Measurements from ENCODE around the gene KCNQ5.
"Not testable (repeated sequence)": the region's sequence is repeated elsewhere in the genome, so short reads cannot be mapped to it uniquely, and the experiment has no call there.

Gene KCNQ5

DNA sequence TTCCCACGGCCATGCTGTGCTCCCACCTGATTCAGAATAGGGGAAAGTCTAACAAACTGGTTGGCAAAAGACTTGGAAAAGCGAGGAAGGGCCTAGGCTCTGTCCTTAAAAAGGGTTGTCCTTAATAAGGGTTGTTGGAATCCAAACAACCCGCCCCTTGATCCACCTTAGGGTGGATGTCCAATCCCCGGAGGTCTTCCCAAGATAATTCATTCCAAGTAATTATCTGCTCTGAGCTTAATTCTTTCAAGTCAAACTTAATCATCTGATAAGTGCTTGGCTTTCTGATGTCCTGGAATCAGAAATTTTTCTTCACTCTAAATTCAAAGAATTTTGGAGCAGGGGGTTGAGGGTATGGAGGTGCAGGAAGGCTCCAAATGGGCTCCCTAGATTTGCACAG, 603.5 kb downstream of the KCNQ5 start, which contains the start of gene KHDC1L:
Gene KHDC1L, minus strand, starts transcription at position 101 of the 400 bp plus-strand sequence. Its CDS starts 88 bp downstream, at position 13.
- no peaks in the 10 kb centered on the region for H4K20me1 ChIP-seq (ENCODE audit: insufficient read depth)
- no peak within 1 kb of the TSS for H3K9ac ChIP-seq
- H3K27ac ChIP-seq = no peak within 1 kb of the TSS
- TF ChIP-seq, protein P1, sequence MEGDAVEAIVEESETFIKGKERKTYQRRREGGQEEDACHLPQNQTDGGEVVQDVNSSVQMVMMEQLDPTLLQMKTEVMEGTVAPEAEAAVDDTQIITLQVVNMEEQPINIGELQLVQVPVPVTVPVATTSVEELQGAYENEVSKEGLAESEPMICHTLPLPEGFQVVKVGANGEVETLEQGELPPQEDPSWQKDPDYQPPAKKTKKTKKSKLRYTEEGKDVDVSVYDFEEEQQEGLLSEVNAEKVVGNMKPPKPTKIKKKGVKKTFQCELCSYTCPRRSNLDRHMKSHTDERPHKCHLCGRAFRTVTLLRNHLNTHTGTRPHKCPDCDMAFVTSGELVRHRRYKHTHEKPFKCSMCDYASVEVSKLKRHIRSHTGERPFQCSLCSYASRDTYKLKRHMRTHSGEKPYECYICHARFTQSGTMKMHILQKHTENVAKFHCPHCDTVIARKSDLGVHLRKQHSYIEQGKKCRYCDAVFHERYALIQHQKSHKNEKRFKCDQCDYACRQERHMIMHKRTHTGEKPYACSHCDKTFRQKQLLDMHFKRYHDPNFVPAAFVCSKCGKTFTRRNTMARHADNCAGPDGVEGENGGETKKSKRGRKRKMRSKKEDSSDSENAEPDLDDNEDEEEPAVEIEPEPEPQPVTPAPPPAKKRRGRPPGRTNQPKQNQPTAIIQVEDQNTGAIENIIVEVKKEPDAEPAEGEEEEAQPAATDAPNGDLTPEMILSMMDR (conservative IDR thresholded peaks at IDR 0.05; ENCODE audit: low read depth, low read length) = no peak
- H2AFZ ChIP-seq (ENCODE audit: low read depth) = no peak within 1 kb of the TSS
- H3K79me2 ChIP-seq (ENCODE audit: insufficient read depth, low read depth) = no peaks in the 10 kb centered on the region
- H3K36me3 ChIP-seq (ENCODE audit: insufficient read depth) = no peaks in the 10 kb centered on the region
- no peaks in the 10 kb centered on the region for H3K27me3 ChIP-seq (ENCODE audit: insufficient read depth, low read depth)
- no peak within 1 kb of the TSS for H3K4me3 ChIP-seq (IDR thresholded peaks at IDR 0.05; ENCODE audit: insufficient read depth, low read depth, low read length)
- H3K4me2 ChIP-seq = no peak within 1 kb of the TSS
- H3K4me1 ChIP-seq (ENCODE audit: low read depth, poor library complexity, severe bottlenecking) = no peaks in the 10 kb centered on the region

DNA sequence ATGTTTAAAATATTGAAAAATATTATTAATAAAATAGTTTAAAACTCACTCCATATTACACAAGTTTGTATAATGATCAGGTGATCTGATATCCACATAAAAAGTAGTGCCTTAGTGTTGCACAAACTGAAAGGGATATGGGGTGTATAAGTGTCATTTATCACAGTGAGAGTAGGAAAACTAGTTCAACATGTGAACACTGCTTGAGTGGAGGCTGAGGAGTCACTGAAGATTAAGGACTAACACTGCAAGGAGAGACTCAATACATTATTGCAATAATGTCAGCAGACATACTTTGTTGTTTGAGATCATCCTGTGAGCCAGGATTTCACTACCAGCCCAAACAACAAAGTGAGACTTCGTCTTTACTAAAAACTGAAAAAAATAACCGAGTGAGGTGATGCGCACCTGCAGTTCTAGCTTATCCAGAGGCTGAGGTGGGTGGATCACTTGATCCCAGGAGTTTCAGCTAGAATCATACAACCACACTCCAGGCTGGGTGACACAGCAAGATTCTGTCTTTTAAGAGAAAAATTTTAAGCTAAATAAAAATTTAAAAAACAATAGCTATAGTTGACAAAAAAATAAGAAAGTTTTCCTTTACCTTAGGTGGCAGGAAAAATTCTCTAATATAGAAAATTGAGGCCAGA, 605.9 kb downstream of the KCNQ5 start:
- Histone ChIP-seq H3K9ac (no peak overlapping the region), H3K79me2 (ENCODE audit: insufficient read depth, low read depth) (no peaks in the 10 kb centered on the region), H3K27me3 (ENCODE audit: insufficient read depth, low read depth) (no peaks in the 10 kb centered on the region), H3K4me3 (IDR thresholded peaks at IDR 0.05; ENCODE audit: insufficient read depth, low read depth, low read length) (no peak overlapping the region), H3K36me3 (ENCODE audit: insufficient read depth) (no peaks in the 10 kb centered on the region), H3K4me2 (no peak overlapping the region), H4K20me1 (ENCODE audit: insufficient read depth) (no peaks in the 10 kb centered on the region), H3K4me1 (ENCODE audit: low read depth, poor library complexity, severe bottlenecking) (peaks cover 11% of the 10 kb centered on the region), H3K27ac (no peak overlapping the region), H2AFZ (ENCODE audit: low read depth) (no peak overlapping the region)
- TF ChIP-seq, protein P1 (conservative IDR thresholded peaks at IDR 0.05; ENCODE audit: low read depth, low read length) = no peak

DNA sequence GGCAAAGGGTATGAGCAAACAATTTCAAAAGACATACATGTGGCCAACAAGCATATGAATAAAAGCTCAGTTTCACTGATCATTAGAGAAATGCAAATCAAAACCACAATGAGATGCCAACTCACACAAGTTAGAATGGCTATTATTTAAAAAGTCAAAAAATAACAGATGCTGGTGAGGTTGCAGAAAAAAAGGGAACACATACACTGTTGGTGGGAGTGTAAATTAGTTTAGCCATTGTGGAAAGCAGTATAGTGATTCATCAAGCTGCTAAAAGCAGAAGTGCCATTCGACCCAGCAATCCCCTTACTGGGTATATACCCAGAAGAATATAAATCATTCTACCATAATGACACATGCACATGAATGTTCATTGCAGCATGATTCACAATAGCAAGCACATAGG, 610.1 kb downstream of the KCNQ5 start:
- no peaks in the 10 kb centered on the region for H3K36me3 ChIP-seq (ENCODE audit: insufficient read depth)
- H3K79me2 ChIP-seq (ENCODE audit: insufficient read depth, low read depth) = no peaks in the 10 kb centered on the region
- no peak overlapping the region for H3K27ac ChIP-seq

DNA sequence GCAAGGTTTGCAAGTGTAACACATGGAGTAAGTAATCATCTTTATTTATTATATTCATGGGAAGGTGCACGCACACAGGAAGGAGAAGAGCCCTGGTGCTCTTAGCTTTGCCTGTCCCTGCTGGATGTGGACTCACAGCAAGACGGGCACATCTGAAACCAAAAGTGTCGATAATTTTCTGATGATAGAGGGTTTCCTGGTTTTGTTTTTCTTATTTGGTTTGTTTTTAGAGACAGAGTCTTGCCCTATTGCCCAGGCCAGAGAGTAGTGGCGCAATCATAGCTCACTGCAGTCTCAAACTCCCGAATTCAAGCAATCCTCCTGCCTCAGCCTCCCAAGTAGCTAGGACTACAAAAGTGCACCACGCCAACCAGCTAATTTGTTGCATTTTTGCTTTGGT, 611.2 kb downstream of the KCNQ5 start:
- H4K20me1 ChIP-seq (ENCODE audit: insufficient read depth) = no peaks in the 10 kb centered on the region
- H3K36me3 ChIP-seq (ENCODE audit: insufficient read depth) = no peaks in the 10 kb centered on the region
- H3K4me3 ChIP-seq (IDR thresholded peaks at IDR 0.05; ENCODE audit: insufficient read depth, low read depth, low read length) = no peak overlapping the region
- TF ChIP-seq, protein P1 (conservative IDR thresholded peaks at IDR 0.05; ENCODE audit: low read depth, low read length) = no peak
- H3K27me3 ChIP-seq (ENCODE audit: insufficient read depth, low read depth) = no peaks in the 10 kb centered on the region
- H3K4me1 ChIP-seq (ENCODE audit: low read depth, poor library complexity, severe bottlenecking) = peaks cover 18% of the 10 kb centered on the region
- H3K4me2 ChIP-seq = no peak overlapping the region
- H3K9ac ChIP-seq = no peak overlapping the region
- no peak overlapping the region for H3K27ac ChIP-seq
- H2AFZ ChIP-seq (ENCODE audit: low read depth) = no peak overlapping the region
- H3K79me2 ChIP-seq (ENCODE audit: insufficient read depth, low read depth) = no peaks in the 10 kb centered on the region

More for the DNA sequence above, 610.1 kb downstream of the KCNQ5 start:
- TF ChIP-seq, protein P1 (conservative IDR thresholded peaks at IDR 0.05; ENCODE audit: low read depth, low read length) = no peak
- Histone ChIP-seq H4K20me1 (ENCODE audit: insufficient read depth) (no peaks in the 10 kb centered on the region), H3K4me1 (ENCODE audit: low read depth, poor library complexity, severe bottlenecking) (peaks cover 18% of the 10 kb centered on the region), H3K4me2 (no peak overlapping the region), H3K27me3 (ENCODE audit: insufficient read depth, low read depth) (no peaks in the 10 kb centered on the region), H3K4me3 (IDR thresholded peaks at IDR 0.05; ENCODE audit: insufficient read depth, low read depth, low read length) (no peak overlapping the region), H3K9ac (no peak overlapping the region), H2AFZ (ENCODE audit: low read depth) (no peak overlapping the region)

DNA sequence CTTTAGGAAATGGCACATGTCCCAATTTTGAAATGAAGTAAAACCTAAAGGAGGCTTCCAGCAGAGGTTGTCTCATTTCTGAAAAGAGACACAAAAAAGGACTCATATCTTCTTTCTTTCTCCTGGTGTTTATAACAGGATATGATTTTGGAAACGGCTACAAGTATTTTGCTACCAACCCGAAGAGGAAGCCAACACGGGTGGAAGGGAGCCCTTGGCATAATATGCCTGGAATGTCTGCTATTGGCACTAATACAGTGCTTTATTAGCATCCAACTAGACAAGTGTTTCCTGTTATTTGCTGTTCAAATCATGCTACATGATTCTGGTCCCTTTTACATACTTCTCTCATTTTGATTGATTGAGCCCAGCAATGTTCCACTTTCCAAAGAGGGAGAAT, 612.1 kb downstream of the KCNQ5 start:
- H3K79me2 ChIP-seq (ENCODE audit: insufficient read depth, low read depth); H3K4me2 ChIP-seq; H3K9ac ChIP-seq; H3K4me3 ChIP-seq (IDR thresholded peaks at IDR 0.05; ENCODE audit: insufficient read depth, low read depth, low read length); H3K27me3 ChIP-seq (ENCODE audit: insufficient read depth, low read depth); H3K27ac ChIP-seq; H2AFZ ChIP-seq (ENCODE audit: low read depth); H4K20me1 ChIP-seq (ENCODE audit: insufficient read depth); H3K36me3 ChIP-seq (ENCODE audit: insufficient read depth): not testable (repeated sequence)
- H3K4me1 ChIP-seq (ENCODE audit: low read depth, poor library complexity, severe bottlenecking) = peaks cover 18% of the 10 kb centered on the region
